HG03354 (cell line): ENCODE measurements around the gene C1QTNF12.
"Not testable (repeated sequence)": the region's sequence is repeated elsewhere in the genome, so short reads cannot be mapped to it uniquely, and the experiment has no call there.

Experiments
- ATAC-seq: cut with Tn5 transposase; IDR thresholded peaks from one replicate; pipeline ENCODE4 v1.9.1; 2021; ENCODE audit warnings: mild to moderate bottlenecking; ENCODE audit not compliant: unreplicated experiment, poor library complexity, severe bottlenecking

Gene C1QTNF12

DNA sequence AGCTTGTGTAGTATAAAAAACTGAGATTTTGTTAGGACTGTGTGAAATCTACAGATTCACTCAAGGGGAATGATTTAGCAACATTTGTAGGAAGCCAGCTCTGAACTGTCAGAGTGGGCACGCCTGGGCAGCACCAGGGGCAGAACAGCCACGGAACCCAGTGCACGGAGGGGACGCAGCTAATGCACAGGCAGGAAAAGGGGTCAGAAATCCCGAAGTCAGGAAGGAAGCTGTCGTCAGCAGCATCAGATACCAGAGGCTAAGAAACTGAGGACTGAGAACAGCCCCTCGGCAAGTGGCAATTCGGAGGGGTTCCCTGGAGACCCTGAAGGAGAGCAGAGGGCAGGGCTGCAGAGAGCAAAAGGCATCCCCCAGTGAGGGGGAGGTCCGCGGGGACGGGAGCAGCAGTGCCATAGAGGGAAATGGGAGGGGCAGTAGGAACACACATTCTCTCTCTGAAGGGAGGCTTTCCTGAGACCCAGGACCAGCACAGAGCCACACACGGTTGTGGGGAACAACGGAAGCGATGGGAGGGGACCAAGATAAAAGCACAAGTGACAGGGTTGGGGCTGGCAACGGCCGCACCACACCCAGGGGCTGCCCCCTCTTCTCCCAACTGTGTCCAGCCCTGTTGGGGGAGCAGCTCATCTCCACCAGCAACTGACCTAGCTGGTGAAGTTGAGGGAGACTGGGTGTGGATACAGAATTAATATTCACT is 14.5 kb upstream of the C1QTNF12 start:
- no peak for ATAC-seq

DNA sequence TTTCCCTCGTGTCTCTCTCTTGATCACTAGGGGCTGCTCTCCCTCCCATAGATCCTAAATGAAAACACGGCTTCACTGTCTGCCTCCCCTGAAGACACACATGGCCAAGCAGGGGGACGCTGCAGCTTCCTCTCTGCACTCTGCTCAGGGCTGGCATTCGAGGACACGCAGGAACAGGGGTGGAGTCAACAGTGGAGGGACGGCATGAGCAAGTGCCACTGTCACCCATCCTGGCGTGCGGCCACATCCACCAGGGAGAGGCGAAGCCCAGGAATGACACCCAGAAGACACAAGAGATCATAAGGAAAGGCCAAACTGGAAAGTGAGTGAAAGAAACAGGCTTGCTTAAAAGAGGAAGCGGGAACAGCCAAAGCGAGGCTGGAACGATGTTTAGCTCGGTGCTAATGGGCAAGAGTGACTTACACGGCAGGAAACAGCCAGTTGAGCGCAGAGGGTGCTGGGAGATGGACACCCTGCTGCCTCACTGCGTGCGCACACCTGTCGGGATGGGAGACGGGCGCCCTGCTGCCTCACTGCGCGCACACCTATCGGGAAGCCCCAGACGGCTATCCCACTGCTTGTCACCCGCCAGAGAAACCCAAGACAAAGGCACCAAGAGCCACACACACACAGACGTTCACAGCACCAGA is 13.6 kb upstream of the C1QTNF12 start:
- no peak for ATAC-seq

DNA sequence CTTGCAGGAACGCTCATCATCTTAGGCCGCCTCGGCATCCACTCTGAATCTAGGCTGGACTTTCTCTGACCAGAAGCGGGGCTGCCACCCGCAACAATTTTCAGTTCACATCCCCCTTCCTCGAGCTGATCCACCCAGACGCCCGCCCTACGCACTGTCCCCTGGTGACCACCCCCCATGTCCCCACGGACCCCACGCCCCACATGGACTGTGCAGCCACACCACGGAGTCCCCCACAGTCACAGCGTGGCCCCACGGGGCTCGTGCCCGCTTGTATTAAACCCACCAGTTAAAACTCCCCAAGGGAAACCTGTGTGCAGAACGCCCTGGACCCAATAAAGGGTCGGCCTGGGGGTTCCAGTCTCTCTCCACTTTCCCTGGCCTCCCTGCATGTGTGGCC is 13.0 kb upstream of the C1QTNF12 start:
- ATAC-seq = no peak

DNA sequence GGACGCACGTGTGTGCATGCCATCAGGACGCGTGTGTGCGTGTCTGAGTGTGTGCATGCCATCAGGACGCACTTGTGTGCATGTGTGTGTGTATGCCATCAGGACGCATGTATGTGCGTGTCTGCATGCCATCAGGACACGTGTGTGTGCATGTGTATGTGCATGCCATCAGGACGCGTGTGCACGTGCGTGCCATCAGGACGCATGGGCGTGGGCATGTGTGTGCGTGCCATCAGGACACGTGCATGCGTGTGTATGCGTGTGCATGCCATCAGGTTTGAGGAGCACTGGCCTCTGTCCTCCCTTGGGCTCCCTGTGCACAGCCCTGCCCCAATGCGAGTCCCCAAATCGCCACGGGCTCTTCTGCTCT is 12.6 kb upstream of the C1QTNF12 start:
- no peak for ATAC-seq

DNA sequence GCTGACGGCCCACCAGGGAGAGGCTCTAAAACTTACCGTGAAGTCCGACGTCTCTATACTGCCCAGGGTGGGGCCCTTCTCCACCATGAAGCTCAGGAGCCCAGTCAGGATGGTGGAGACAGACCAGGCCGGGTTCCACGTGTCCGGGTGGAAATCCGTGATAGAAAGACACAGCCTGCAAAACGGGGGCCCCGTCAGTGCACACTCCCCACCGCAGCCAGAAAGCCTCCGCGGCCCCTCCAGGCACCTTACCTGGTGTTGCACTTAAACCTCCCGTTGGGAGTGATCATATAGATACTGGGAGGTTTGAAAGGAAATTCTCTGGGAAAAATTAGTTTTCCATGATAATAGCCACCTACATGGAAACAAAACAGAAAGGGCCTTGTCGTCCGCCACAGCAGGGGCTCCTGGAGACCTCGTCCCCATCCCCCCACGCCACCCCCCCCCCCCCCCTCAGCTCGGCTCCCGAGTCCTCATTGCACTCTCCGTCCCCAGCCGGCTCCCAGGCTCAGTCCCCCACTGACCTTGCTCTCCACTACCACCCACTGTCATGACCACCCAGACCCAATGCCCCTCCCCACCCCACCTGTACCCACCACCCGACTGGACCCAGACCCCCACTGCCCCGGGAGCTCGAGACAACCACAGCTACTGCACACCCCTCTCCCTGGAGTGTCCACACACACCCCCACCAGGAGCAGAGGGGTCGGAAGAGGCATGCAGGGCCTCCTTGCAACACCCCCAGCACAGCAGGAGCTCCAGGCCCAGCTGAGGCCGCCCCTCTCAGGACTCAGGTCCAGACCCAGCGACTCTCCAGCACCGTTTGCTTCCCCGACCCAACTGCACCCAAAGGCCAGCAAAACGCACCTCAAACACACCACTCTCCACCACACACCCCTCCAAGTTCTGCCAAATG is 10.7 kb upstream of the C1QTNF12 start:
- no peak for ATAC-seq

DNA sequence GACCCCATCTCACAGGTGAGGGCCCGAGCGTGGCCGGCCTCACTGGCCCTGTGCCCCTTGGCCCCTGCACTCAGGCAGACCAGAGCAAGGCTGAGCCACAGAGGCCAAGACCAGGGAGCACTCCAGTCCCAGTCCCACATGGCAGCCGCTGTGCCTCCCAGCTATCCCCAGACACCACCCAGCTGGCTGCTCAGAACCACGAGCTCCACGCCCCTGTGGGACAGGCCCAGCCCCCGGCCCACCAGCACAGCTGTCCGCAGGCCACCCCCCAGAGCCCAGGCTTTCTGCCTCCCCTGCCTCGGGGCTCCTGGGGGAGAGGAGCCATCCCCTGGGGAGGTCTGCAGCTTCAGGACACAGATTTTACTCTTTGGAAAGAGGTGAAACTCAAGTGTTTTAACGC is 9.1 kb upstream of the C1QTNF12 start:
- no peak for ATAC-seq

DNA sequence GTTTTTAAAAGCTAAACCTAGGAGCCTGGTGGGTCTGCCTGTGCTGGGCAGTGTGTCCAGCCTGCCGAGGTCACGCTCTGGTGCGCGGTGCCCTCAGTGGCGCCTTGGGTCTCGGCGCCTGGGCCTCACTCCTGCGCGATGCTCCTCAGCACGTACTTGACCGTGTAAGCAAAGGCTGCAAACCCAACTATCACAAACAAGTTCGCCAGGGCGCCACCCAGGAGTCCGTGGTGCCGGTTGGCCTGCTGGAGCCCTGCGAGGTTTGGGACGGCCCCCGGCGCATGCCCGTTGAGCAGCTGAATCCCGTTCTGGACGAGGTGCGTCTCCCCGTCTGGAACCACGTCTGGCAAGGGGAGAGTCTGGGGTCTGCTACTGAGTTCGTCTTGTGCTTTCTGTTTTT is 8.6 kb upstream of the C1QTNF12 start:
- no peak for ATAC-seq

DNA sequence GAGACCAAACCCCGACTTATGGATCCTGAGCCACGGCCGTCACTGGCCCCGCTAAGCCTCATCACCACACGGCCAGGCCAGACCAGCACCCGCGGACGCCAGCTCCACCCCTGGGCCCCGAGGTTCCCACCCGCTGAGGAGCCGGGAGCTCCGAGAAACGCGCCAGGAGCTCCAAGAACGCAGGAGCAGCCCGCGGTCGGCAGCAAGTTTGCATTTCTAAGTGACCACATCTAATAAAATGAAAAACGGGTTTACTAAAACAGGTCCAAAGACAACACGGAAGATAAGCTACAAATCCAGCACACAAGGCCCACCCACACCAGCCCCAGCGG is 8.1 kb upstream of the C1QTNF12 start:
- no peak for ATAC-seq

DNA sequence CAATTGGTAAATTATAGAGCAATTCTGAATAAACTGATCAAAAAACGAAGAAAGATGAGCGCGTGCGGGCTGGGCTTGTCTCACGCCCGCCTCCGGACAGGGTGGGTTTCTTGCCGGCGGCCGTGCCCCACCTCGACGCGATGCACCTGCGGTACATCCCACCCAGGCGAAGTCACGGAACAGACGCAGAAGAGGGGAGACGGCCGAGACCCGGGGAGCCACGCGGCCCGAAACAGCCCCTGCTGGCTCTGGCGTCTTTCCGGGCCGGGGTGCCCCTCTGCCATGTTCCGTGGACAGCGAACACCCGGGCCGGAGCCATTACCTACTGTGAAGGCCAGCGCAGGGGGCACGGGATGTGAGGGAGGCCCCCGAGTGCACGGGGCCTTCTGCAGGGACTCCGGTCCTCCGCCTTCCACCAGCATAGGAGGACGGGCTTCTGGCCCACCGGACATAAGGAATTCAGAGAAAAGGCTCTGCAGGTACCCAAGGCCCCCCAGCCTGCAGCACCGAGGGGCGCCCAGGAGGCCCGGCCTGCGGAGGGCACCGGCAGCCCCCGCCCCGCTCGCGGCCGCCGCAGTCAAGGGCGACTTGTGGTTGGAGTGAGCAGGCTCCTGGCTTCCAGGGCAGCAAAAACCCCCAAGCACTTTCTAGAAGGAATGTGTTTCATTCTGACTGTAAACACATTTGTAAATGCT is 7.6 kb upstream of the C1QTNF12 start:
- no peak for ATAC-seq

DNA sequence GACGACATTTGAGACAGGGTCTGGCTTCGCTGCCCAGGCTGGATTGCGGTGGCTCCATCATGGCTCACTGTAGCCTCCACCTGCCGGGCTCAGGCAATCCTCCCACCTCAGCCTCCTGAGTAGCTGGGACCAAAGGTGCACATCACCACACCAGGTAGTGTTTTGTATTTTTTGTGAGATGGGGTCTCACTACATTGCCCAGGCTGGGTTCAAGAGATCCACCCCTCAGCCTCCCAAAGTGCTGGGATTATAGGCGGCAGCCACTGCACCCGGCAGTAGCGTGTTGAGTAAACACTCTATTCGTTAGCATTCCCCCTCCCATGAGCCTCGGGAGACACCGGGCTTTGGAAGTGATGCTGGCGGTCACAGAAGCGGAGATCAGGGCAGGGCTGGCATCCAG is 6.8 kb upstream of the C1QTNF12 start:
- no peak for ATAC-seq

DNA sequence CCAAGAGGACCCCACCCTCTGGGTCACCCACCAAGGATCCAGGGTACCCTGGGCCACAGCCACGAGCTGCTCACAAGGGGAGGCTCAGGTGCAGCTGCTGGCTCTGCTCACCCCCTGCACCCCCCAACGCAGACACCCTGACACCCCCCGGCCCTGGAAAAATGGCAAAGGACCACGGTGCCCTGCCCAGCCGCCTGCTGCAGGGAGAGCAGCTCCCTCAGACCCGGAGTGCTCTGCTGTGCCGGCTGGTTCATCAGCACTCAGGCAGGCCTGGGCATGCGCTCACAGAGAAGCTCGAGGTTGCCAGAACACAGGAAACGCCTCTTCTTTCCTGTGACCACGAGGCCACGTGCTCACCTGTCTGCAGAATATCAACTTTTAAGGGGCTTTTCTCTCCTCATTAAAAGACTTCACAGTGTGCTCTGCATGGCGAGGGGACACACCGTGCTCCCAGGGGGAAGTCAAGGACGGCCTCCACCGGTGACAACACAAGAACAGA is 4.3 kb upstream of the C1QTNF12 start:
- no peak for ATAC-seq

DNA sequence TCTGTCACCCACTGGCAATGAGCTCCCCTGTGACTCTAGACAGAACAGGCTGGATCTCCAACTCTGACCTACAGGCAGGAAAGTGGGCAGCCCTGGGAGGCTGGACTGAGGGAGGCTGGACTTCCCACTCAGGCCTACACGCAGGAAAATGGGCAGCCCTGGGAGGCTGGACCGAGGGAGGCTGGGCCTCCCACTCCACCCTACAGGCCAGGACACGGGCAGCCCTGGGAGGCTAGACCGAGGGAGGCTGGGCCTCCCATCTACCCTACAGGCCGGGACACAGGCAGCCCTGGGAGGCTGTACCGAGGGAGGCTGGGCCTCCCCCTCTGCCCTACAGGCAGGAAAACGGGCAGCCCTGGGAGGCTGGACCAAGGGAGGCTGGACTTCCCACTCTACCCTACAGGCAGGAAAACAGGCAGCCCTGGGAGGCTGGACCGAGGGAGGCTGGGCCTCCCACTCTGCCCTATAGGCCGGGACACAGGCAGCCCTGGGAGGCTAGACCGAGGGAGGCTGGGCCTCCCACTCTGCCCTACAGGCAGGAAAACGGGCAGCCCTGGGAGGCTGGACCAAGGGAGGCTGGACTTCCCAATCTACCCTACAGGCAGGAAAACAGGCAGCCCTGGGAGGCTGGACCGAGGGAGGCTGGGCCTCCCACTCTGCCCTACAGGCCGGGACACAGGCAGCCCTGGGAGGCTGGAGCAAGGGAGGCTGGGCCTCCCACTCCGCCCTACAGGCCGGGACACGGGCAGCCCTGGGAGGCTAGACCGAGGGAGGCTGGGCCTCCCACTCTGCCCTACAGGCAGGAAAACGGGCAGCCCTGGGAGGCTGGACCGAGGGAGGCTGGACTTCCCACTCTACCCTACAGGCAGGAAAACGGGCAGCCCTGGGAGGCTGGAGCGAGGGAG is 1.7 kb upstream of the C1QTNF12 start:
- ATAC-seq = not testable (repeated sequence)

DNA sequence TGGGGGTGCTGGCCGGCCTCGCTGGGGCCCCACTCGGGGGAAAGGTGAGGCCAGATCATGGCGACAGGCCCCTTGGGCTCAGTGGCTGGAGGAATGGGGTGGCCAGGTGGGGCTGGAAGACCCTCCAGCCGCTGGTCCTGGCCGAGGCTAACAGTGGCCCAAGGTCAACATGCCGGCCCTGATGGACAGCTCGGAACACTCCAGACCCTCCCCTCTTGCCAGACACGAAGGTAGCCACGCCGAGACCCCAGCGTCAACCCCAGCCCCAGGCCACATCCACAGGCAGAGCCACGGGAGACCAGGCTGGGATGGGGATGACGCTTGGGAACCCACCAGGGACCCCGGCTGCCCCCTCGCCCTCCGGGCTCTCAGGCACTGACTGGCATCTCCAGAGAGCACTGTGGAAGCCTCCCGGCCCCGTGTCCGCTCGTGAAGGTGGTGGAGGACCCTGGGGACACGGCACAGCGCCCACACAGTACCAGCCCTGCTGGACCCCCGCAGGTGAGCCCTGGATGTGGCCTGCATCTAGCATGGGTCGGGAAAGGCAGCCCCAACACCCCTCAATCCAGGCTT is 905 bp upstream of the C1QTNF12 start:
- no peak for ATAC-seq

DNA sequence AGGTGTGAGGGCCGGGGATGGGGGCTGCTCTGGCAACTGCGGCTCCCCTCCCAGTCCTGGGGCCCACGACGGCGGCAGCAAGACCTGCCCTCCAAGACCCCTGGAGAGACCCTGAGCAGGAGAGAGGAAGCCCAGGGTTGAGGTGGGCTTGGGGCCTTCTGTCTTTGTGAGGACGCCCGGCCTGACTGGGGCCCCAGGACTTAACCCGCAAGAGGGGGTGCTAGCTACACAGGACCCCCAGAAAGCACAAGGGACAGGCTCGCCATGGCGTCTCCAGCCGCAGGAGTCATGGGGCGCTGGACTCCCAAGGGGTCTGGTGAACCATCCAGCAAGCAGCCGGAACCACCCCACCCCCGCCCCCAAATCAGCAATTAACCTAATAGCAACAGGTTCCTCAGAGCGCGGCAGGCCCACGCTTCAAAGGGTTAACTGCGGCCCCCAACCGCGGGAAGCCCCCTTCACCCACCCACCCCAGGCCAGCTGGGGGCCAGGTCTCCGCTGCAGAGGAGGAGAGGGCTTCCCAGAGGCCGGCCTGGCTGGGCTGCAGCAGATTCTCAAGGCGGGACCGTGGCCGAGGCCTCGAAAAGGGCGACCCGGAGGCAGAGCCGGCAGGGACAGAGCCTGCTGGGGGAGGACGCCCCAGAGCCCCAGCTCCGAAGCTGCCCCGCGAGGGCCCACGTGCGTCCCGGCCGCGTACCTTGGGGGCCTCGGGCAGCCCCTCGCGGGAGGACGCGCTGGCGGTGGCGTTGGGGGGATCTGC is 525 bp downstream of the C1QTNF12 start:
- ATAC-seq = no peak

DNA sequence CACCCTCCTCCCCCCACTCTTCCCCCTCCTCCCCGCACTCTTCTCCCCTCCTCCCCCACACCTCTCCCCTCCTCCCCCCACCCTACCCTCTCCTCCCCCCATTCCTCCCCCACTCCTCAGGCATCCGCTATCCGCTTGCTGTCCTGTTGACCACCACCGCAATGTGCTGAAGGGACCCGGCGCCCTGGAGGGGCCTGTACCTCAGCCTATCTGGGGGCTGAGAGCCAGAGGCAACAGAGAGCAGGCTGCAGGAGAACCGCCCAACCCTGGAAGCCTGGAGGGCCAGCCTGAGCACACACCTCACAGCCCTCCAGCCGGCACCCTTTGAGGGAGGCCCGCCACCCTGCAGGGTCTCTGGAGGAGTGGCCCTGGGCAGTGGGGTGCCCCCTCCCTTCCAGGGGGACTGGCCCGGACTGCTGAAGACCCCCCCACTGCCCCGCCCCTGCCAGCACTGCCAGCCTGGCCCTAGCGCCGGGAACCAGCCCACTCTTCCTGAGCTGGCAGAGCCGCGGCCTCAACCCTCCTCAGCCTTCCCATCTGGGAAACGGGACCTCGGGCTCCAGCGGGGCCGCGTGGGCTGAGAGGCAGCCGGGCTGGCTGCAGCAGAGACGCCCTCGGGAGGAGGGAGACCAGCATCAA is 1.2 kb downstream of the C1QTNF12 start:
- ATAC-seq = no peak

DNA sequence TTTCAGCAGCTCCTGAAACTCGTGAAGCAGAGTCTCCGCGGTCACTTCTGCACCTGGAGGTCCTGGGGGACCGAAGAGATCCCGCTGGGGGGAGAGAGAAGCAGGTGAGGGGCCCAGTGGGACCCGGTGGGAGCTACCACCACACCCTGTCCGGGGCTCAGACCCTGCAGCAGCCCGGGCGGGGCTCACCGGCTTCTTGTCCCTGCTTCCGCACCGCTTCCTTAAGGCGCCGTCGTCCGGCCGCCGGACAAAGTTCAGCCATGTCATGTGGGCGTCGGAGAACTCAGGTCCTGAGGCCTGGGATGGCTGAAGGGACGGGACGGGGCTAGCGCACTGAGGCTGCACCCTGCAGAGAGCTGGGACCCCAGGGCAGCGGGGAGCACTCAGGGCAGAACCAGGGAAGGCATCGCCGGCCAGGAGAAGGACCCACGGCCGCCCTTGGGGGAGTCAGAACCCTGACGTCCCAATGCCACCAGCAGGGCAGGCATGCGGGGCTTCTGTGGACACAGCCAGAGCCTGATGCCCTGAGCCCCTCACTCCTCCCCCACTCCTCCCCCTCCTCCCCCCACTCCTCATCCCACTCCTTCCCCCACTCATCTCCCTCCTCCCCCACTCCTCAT is 2.2 kb downstream of the C1QTNF12 start:
- no peak for ATAC-seq

DNA sequence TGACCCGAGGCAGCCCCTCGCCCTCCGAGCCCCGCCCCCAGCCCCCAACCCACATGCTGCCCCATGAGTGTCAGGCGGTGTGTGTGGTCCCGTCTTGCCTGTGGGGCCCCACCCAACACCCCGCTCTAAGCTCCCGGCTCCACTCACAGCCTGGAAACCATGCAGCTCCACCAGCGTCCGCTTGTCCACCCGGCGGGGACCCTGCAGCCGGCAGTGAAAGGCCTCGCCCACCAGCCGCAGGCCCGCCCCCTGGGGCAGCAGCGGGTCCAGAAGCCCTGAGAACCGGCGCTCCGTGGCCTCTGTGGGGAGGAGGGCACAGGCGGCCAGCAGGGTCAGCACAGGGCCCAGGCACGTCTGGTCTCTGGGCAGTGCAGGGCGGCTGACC is 2.7 kb downstream of the C1QTNF12 start:
- ATAC-seq = no peak
